ENCODE measurements around the gene ERBB2. TPM values are rescaled to one million over a fixed set of nuclear protein-coding genes. Genes with fewer than 3 reads are reported as not detected.

ERBB2 gene
- total and polyA plus RNA-seq, 2 of the 13 experiments (the other 11 are each of a cell fraction or from before 2014, with no cell fraction given), result 57.7 to 64.1 TPM

DNA sequence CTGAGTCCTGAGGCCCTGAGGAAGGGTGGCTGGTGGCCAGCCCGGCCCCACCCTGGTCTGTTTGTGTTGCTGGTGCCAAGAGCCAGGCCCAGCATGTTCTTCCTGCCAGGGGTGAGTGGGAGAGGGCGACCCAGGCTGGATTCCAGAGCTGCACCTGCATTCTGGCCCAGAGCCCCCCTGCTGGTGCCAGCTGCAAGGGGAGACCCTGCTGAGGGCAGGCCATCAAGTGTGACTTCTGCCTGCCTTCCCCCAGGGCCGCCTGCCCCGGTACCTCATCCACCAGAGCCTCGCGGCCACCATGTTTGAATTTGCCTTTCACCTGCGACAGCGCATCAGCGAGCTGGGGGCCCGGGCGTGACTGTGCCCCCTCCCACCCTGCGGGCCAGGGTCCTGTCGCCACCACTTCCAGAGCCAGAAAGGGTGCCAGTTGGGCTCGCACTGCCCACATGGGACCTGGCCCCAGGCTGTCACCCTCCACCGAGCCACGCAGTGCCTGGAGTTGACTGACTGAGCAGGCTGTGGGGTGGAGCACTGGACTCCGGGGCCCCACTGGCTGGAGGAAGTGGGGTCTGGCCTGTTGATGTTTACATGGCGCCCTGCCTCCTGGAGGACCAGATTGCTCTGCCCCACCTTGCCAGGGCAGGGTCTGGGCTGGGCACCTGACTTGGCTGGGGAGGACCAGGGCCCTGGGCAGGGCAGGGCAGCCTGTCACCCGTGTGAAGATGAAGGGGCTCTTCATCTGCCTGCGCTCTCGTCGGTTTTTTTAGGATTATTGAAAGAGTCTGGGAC lies 37.1 kb upstream of the ERBB2 start:
- Histone ChIP-seq H3K79me2 (ENCODE audit: insufficient read depth, low read length) (no peaks in the 10 kb centered on the region), H3K4me3 (replicated peaks in 1 of 3; ENCODE audit: insufficient read depth in 1 of 3, low read depth in 2 of 3, low read length in 3 of 3) (no peak overlapping the region), H3K9me3 (ENCODE audit: low read length) (no peaks in the 10 kb centered on the region), H2AFZ (ENCODE audit: low read length) (no peak overlapping the region), H3K36me3 (replicated peaks in 1 of 2; ENCODE audit: control insufficient read depth in 1 of 2, insufficient read depth in 2 of 2, low read length in 2 of 2) (peaks cover 21 to 26% of the 10 kb centered on the region in 2 experiments; a peak in 4 of 5 replicates), H3K9ac (ENCODE audit: insufficient read depth, low read depth, low read length) (no peak overlapping the region), H3K4me1 (ENCODE audit: insufficient read depth, low read length) (peaks cover 47% of the 10 kb centered on the region), H3K27me3 (ENCODE audit: control insufficient read depth in 1 of 2, insufficient read depth in 2 of 2, low read length in 2 of 2) (peaks cover 5 to 22% of the 10 kb centered on the region in 2 experiments), H3K4me2 (ENCODE audit: low read depth, low read length) (no peak overlapping the region), H3K27ac (ENCODE audit: extremely low read length, insufficient read depth, low read length) (no peak overlapping the region), H4K20me1 (ENCODE audit: insufficient read depth, low read length) (no peaks in the 10 kb centered on the region)
- WGBS (ENCODE audit: low lambda C conversion rate), result 93% methylated on average over 16 of the region's 22 CpGs
- DNase-seq (ENCODE audit: low spot score) (no peak), FAIRE-seq (no peak), ATAC-seq (no peak)
- ChIA-PET CTCF (ENCODE audit: low intra/inter-chr PET ratio, low total read pairs) (interaction anchor here (3.6 kb wide), 1 partner anchor 40 kb away, joined by 22 read pairs; no protein-coding TSS in a partner anchor), POLR2A (interaction anchor here (1.5 kb wide), 1 partner anchor 77 kb away, joined by 4 read pairs; no protein-coding TSS in a partner anchor)
- BruUV-seq (replicated peaks), result no TSS peak
- in situ Hi-C loops (cut with HindIII; ENCODE audit: extremely low pct_ligation_motif_present, low pct_unique_long_range_greater_than_20kb), result no loop called here
- intact Hi-C loops (cut with micrococcal nuclease; ENCODE audit: unreplicated experiment), result no loop called here
- TF ChIP-seq BRCA1 (CRISPR knock-in tag; IDR thresholded peaks at IDR 0.05), result no peak
- TF ChIP-seq, protein P1, sequence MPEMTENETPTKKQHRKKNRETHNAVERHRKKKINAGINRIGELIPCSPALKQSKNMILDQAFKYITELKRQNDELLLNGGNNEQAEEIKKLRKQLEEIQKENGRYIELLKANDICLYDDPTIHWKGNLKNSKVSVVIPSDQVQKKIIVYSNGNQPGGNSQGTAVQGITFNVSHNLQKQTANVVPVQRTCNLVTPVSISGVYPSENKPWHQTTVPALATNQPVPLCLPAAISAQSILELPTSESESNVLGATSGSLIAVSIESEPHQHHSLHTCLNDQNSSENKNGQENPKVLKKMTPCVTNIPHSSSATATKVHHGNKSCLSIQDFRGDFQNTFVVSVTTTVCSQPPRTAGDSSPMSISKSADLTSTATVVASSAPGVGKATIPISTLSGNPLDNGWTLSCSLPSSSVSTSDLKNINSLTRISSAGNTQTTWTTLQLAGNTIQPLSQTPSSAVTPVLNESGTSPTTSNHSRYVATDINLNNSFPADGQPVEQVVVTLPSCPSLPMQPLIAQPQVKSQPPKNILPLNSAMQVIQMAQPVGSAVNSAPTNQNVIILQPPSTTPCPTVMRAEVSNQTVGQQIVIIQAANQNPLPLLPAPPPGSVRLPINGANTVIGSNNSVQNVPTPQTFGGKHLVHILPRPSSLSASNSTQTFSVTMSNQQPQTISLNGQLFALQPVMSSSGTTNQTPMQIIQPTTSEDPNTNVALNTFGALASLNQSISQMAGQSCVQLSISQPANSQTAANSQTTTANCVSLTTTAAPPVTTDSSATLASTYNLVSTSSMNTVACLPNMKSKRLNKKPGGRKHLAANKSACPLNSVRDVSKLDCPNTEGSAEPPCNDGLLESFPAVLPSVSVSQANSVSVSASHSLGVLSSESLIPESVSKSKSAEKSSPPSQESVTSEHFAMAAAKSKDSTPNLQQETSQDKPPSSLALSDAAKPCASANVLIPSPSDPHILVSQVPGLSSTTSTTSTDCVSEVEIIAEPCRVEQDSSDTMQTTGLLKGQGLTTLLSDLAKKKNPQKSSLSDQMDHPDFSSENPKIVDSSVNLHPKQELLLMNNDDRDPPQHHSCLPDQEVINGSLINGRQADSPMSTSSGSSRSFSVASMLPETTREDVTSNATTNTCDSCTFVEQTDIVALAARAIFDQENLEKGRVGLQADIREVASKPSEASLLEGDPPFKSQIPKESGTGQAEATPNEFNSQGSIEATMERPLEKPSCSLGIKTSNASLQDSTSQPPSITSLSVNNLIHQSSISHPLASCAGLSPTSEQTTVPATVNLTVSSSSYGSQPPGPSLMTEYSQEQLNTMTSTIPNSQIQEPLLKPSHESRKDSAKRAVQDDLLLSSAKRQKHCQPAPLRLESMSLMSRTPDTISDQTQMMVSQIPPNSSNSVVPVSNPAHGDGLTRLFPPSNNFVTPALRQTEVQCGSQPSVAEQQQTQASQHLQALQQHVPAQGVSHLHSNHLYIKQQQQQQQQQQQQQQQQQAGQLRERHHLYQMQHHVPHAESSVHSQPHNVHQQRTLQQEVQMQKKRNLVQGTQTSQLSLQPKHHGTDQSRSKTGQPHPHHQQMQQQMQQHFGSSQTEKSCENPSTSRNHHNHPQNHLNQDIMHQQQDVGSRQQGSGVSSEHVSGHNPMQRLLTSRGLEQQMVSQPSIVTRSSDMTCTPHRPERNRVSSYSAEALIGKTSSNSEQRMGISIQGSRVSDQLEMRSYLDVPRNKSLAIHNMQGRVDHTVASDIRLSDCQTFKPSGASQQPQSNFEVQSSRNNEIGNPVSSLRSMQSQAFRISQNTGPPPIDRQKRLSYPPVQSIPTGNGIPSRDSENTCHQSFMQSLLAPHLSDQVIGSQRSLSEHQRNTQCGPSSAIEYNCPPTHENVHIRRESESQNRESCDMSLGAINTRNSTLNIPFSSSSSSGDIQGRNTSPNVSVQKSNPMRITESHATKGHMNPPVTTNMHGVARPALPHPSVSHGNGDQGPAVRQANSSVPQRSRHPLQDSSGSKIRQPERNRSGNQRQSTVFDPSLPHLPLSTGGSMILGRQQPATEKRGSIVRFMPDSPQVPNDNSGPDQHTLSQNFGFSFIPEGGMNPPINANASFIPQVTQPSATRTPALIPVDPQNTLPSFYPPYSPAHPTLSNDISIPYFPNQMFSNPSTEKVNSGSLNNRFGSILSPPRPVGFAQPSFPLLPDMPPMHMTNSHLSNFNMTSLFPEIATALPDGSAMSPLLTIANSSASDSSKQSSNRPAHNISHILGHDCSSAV (CRISPR knock-in tag; IDR thresholded peaks at IDR 0.05; ENCODE audit: borderline replicate concordance), result no peak
- TF ChIP-seq, protein P2, sequence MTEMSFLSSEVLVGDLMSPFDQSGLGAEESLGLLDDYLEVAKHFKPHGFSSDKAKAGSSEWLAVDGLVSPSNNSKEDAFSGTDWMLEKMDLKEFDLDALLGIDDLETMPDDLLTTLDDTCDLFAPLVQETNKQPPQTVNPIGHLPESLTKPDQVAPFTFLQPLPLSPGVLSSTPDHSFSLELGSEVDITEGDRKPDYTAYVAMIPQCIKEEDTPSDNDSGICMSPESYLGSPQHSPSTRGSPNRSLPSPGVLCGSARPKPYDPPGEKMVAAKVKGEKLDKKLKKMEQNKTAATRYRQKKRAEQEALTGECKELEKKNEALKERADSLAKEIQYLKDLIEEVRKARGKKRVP (CRISPR knock-in tag; IDR thresholded peaks at IDR 0.05), result no peak
- TF ChIP-seq HOXD1 (CRISPR knock-in tag; IDR thresholded peaks at IDR 0.05), result no peak
- no peak for TF ChIP-seq CCAR2 (optimal IDR thresholded peaks at IDR 0.05; ENCODE audit: low read depth, low read length)
- TF ChIP-seq, protein P3, sequence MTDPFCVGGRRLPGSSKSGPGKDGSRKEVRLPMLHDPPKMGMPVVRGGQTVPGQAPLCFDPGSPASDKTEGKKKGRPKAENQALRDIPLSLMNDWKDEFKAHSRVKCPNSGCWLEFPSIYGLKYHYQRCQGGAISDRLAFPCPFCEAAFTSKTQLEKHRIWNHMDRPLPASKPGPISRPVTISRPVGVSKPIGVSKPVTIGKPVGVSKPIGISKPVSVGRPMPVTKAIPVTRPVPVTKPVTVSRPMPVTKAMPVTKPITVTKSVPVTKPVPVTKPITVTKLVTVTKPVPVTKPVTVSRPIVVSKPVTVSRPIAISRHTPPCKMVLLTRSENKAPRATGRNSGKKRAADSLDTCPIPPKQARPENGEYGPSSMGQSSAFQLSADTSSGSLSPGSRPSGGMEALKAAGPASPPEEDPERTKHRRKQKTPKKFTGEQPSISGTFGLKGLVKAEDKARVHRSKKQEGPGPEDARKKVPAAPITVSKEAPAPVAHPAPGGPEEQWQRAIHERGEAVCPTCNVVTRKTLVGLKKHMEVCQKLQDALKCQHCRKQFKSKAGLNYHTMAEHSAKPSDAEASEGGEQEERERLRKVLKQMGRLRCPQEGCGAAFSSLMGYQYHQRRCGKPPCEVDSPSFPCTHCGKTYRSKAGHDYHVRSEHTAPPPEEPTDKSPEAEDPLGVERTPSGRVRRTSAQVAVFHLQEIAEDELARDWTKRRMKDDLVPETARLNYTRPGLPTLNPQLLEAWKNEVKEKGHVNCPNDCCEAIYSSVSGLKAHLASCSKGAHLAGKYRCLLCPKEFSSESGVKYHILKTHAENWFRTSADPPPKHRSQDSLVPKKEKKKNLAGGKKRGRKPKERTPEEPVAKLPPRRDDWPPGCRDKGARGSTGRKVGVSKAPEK (CRISPR knock-in tag; IDR thresholded peaks at IDR 0.05; ENCODE audit: borderline replicate concordance), result no peak
- TF ChIP-seq ZSCAN21 (CRISPR knock-in tag; IDR thresholded peaks at IDR 0.05; ENCODE audit: borderline replicate concordance), result no peak
- no peak for TF ChIP-seq POLR2AphosphoS2 (IDR thresholded peaks at IDR 0.05; ENCODE audit: low read depth, low read length)
- no peak for TF ChIP-seq ZFP90 (CRISPR knock-in tag; IDR thresholded peaks at IDR 0.05; ENCODE audit: borderline replicate concordance)
- TF ChIP-seq BHLHE40 (IDR thresholded peaks at IDR 0.05; ENCODE audit: low read length), result no peak
- TF ChIP-seq HNRNPL (IDR thresholded peaks at IDR 0.05; ENCODE audit: low read depth, low read length), result peak; percentile 57; the same call in 1 of the 2 replicates
